ENCODE results near the gene CYBC1. TPM values are rescaled to one million over a fixed set of nuclear protein-coding genes. Genes with fewer than 3 reads are reported as not detected.

Gene CYBC1
- total RNA-seq, 1 experiment from 2014 or later, result 174 TPM

DNA sequence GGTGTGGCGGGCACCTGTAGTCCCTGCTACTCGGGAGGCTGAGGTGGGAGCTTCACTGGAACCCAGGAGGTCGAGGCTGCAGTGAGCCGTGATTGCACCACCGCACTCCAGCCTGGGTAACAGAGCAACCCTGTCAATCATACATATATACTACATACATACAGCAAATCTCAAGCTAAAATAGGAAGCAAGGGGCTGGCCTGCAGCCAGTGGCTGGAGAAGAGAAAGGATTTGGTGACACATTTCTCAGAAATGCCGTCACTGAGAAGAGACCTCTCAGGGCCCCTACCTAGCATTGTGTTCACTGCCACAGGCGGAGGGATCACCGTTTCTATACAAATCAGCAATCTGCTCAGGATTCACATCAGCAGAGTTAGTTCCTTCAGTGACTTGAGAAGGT, 24.9 kb upstream of the CYBC1 start:
- H3K27me3 ChIP-seq (ENCODE audit: control insufficient read depth, insufficient read depth, low read length), result no peaks in the 10 kb centered on the region
- DNase-seq (ENCODE audit: low read depth, low spot score), result no peak
- H3K4me3 ChIP-seq (ENCODE audit: low read depth in 2 of 2, low read length in 2 of 2), result no peak overlapping the region
- POLR2A ChIA-PET, result no interaction called here
- BruUV-seq (replicated peaks), result no TSS peak
- TF ChIP-seq, protein P1, sequence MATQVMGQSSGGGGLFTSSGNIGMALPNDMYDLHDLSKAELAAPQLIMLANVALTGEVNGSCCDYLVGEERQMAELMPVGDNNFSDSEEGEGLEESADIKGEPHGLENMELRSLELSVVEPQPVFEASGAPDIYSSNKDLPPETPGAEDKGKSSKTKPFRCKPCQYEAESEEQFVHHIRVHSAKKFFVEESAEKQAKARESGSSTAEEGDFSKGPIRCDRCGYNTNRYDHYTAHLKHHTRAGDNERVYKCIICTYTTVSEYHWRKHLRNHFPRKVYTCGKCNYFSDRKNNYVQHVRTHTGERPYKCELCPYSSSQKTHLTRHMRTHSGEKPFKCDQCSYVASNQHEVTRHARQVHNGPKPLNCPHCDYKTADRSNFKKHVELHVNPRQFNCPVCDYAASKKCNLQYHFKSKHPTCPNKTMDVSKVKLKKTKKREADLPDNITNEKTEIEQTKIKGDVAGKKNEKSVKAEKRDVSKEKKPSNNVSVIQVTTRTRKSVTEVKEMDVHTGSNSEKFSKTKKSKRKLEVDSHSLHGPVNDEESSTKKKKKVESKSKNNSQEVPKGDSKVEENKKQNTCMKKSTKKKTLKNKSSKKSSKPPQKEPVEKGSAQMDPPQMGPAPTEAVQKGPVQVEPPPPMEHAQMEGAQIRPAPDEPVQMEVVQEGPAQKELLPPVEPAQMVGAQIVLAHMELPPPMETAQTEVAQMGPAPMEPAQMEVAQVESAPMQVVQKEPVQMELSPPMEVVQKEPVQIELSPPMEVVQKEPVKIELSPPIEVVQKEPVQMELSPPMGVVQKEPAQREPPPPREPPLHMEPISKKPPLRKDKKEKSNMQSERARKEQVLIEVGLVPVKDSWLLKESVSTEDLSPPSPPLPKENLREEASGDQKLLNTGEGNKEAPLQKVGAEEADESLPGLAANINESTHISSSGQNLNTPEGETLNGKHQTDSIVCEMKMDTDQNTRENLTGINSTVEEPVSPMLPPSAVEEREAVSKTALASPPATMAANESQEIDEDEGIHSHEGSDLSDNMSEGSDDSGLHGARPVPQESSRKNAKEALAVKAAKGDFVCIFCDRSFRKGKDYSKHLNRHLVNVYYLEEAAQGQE (IDR thresholded peaks at IDR 0.05; ENCODE audit: insufficient read depth in 1 of 2, low read depth in 2 of 2, low read length in 1 of 2), result no peak
- TF ChIP-seq POLR2AphosphoS5 (IDR thresholded peaks at IDR 0.05; ENCODE audit: low read depth, low read length), result no peak
- TF ChIP-seq, protein P2, sequence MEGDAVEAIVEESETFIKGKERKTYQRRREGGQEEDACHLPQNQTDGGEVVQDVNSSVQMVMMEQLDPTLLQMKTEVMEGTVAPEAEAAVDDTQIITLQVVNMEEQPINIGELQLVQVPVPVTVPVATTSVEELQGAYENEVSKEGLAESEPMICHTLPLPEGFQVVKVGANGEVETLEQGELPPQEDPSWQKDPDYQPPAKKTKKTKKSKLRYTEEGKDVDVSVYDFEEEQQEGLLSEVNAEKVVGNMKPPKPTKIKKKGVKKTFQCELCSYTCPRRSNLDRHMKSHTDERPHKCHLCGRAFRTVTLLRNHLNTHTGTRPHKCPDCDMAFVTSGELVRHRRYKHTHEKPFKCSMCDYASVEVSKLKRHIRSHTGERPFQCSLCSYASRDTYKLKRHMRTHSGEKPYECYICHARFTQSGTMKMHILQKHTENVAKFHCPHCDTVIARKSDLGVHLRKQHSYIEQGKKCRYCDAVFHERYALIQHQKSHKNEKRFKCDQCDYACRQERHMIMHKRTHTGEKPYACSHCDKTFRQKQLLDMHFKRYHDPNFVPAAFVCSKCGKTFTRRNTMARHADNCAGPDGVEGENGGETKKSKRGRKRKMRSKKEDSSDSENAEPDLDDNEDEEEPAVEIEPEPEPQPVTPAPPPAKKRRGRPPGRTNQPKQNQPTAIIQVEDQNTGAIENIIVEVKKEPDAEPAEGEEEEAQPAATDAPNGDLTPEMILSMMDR (IDR thresholded peaks at IDR 0.05), result no peak
- no peak for TF ChIP-seq SIN3A (IDR thresholded peaks at IDR 0.05; ENCODE audit: borderline replicate concordance, insufficient read depth, low read depth, low read length)
- CTCF ChIA-PET, result no interaction called here
- H3K27ac ChIP-seq (ENCODE audit: low read length), result no peak overlapping the region
- intact Hi-C loops (cut with micrococcal nuclease; ENCODE audit: unreplicated experiment) (no loop called here), in situ Hi-C loops (cut with HindIII; ENCODE audit: low pct_unique_long_range_greater_than_20kb, low sequenced_read_pairs) (no loop called here)
- H3K9me3 ChIP-seq (ENCODE audit: control insufficient read depth, insufficient read depth, low read depth, low read length), result no peaks in the 10 kb centered on the region
- ATAC-seq, result no peak
- 0 out of 2 replicates have a peak, but pooled peaks cover 3% of the 10 kb centered on the region for H3K36me3 ChIP-seq (ENCODE audit: control insufficient read depth, insufficient read depth, low read length)
- H3K4me1 ChIP-seq (ENCODE audit: control insufficient read depth, insufficient read depth, low read length), result no peaks in the 10 kb centered on the region

DNA sequence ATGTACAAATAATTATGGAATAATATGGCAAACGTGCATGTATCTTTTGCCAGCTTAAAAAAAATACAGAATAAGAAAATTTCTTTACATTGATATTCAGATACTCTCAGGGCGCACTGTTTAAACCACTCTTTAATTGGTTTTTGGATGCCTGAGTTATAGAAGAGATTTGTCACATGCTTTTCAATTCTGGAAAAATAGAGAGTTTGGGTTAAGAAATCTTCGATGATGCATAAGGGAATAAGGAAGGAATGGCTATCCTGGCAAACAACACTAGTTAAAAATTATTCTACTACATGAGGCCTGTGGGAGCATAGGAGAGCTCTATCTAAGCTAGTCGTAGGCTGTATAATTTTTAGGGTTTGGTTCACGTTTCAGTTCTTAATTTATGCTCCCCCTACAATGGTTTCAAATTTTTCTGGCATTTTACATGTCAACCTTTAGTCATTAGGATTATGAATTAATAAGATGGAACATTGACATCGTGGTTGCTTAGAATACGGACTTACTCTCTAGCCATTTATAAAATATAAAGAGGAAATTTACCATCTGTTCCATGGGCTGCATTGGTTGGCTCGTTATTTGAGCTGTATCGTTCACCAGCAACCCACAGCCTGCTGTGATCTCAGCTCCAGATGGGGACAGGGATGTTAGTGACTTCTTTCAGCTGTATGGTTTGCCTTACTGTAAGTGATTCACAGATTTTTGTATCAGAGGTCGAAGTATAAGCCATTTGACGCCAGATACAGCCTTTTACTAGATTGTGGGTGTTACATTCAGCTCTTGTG, 23.9 kb upstream of the CYBC1 start:
- Histone ChIP-seq H3K9me3 (ENCODE audit: control insufficient read depth, insufficient read depth, low read depth, low read length) (no peaks in the 10 kb centered on the region), H3K27ac (ENCODE audit: low read length) (no peak overlapping the region), H3K4me1 (ENCODE audit: control insufficient read depth, insufficient read depth, low read length) (no peaks in the 10 kb centered on the region), H3K4me3 (ENCODE audit: low read depth in 2 of 2, low read length in 2 of 2) (no peak overlapping the region), H3K36me3 (ENCODE audit: control insufficient read depth, insufficient read depth, low read length) (peaks cover 6% of the 10 kb centered on the region; the same call in 1 of the 2 replicates), H3K27me3 (ENCODE audit: control insufficient read depth, insufficient read depth, low read length) (no peaks in the 10 kb centered on the region)
- intact Hi-C loops (cut with micrococcal nuclease; ENCODE audit: unreplicated experiment), result no loop called here
- CTCF ChIA-PET, result interaction anchor here (0.5 to 0.9 kb wide), 2 partner anchors 20 to 179 kb away, joined by 3 to 4 read pairs; no protein-coding TSS in a partner anchor
- ATAC-seq (no peak), DNase-seq (ENCODE audit: low read depth, low spot score) (no peak)
- in situ Hi-C loops (cut with HindIII; ENCODE audit: low pct_unique_long_range_greater_than_20kb, low sequenced_read_pairs), result no loop called here
- POLR2A ChIA-PET, result no interaction called here
- TF ChIP-seq TCF7L2 (IDR thresholded peaks at IDR 0.05; ENCODE audit: low read depth, low read length), result no peak
- TF ChIP-seq, protein P1 (IDR thresholded peaks at IDR 0.05; ENCODE audit: insufficient read depth in 1 of 2, low read depth in 2 of 2, low read length in 1 of 2), result no peak
- BruUV-seq (replicated peaks), result TSS peak; percentile 65

Measured in Panc1 (cell line).